Osteocyte (in vitro differentiated cells): Measurements from ENCODE around the gene COL4A2. TPM values are rescaled to one million over a fixed set of nuclear protein-coding genes. Genes with fewer than 3 reads are reported as not detected.

Experiments
- DNase-seq: peaks from one replicate; pipeline ENCODE4 v3.0.0; 2021; ENCODE audit warnings: mixed read lengths; ENCODE audit not compliant: unreplicated experiment; ENCODE audit errors: extremely low spot score
- H3K27ac Mint-ChIP-seq: one replicate; pipeline ENCODE4 v1.8.0; 2021; ENCODE audit warnings: mild to moderate bottlenecking, mixed read lengths; ENCODE audit not compliant: unreplicated experiment
- H3K27me3 Mint-ChIP-seq: one replicate; pipeline ENCODE4 v1.8.0; 2021; ENCODE audit warnings: mixed read lengths; ENCODE audit not compliant: unreplicated experiment
- H3K36me3 Mint-ChIP-seq: one replicate; pipeline ENCODE4 v1.8.0; 2021; ENCODE audit warnings: mixed read lengths; ENCODE audit not compliant: unreplicated experiment
- H3K4me1 Mint-ChIP-seq: one replicate; pipeline ENCODE4 v1.8.0; 2021; ENCODE audit warnings: mixed read lengths; ENCODE audit not compliant: unreplicated experiment
- H3K4me3 Mint-ChIP-seq: one replicate; pipeline ENCODE4 v1.8.0; 2021; ENCODE audit warnings: mild to moderate bottlenecking, moderate library complexity, mixed read lengths; ENCODE audit not compliant: unreplicated experiment
- H3K9me3 Mint-ChIP-seq: one replicate; pipeline ENCODE4 v1.8.0; 2021; ENCODE audit warnings: mixed read lengths; ENCODE audit not compliant: unreplicated experiment
- total RNA-seq: library from RNA; stranded (reverse); gene quantifications from 2 replicates; pipeline ENCODE4 v1.2.1, GENCODE V29; 2021
- TF ChIP-seq, protein P1 (sequence below): fragments of 200-600 bp; sonication (generic); IDR thresholded peaks from 2 replicates; pipeline ENCODE4 v1.5.0; 2021; ENCODE audit warnings: antibody characterized with exemption, mild to moderate bottlenecking, moderate library complexity

Gene COL4A2
- total RNA-seq, 1 donor from 2014 or later: 2,001 TPM

DNA sequence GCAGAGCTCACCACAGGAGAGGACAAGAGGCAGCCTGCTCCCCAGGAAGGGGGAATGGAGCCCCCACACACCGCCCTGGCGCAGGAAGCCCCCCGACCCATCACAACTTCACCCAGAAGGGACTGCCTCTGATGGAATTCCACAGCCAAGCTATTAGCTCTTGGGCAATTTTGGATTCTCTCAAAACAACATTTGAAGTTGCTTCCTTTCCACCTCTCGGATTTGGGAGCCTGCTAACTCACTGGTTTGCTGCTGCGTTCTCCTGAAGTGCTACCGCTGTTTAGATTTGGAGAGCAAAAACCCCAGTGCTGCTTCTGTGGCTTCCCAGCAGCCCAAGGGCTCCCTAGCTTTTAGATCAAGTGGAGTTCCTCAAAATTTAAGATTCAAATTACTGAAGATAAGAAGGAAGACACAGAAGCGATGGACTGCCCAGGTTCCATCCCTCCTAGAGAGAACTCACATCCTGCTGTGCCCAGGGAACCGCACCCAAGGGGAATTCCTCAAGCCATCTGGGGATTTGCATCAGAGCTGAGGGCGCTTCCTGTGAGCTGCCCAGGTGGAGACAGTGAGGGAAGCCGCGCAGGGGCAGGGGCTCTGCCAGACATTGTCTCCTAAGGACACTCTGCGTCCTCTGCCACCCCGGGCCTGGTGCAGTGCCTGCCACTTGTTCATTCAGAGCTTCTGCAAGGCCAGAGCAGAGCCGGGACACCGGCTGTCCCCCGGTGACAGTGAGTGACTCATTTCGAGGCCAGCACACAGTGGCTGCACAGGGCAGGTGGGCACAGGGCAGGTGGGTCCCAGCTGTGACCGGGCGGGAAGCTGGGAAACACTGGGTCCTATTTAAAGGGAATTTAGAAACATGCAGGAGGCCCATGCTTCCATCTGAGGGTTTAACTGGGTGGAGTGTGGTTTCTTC, 45.7 kb upstream of the COL4A2 start:
- Mint-ChIP-seq H3K9me3 (no peaks in the 10 kb centered on the region), H3K4me3 (peak overlapping the region; percentile 54), H3K4me1 (peaks cover 75% of the 10 kb centered on the region), H3K27me3 (no peaks in the 10 kb centered on the region), H3K36me3 (peaks cover 17% of the 10 kb centered on the region), H3K27ac (peak overlapping the region; percentile 87)
- DNase-seq: peak; percentile 80
- TF ChIP-seq, protein P1, sequence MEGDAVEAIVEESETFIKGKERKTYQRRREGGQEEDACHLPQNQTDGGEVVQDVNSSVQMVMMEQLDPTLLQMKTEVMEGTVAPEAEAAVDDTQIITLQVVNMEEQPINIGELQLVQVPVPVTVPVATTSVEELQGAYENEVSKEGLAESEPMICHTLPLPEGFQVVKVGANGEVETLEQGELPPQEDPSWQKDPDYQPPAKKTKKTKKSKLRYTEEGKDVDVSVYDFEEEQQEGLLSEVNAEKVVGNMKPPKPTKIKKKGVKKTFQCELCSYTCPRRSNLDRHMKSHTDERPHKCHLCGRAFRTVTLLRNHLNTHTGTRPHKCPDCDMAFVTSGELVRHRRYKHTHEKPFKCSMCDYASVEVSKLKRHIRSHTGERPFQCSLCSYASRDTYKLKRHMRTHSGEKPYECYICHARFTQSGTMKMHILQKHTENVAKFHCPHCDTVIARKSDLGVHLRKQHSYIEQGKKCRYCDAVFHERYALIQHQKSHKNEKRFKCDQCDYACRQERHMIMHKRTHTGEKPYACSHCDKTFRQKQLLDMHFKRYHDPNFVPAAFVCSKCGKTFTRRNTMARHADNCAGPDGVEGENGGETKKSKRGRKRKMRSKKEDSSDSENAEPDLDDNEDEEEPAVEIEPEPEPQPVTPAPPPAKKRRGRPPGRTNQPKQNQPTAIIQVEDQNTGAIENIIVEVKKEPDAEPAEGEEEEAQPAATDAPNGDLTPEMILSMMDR: no peak

GRCh38 chr13:110262082-110262436, 45.0 kb upstream of the COL4A2 start:
- H3K27ac Mint-ChIP-seq: peak overlapping the region; percentile 87
- no peaks in the 10 kb centered on the region for H3K9me3 Mint-ChIP-seq
- no peaks in the 10 kb centered on the region for H3K27me3 Mint-ChIP-seq
- H3K4me3 Mint-ChIP-seq: peak overlapping the region; percentile 54
- peak; percentile 63 for DNase-seq
- TF ChIP-seq, protein P1: no peak
- peaks cover 17% of the 10 kb centered on the region for H3K36me3 Mint-ChIP-seq
- peaks cover 75% of the 10 kb centered on the region for H3K4me1 Mint-ChIP-seq

- no peaks in the 10 kb centered on the region for H3K27me3 Mint-ChIP-seq
- H3K4me3 Mint-ChIP-seq: no peak overlapping the region
- peak; percentile 32 for DNase-seq
- TF ChIP-seq, protein P1: no peak
- H3K9me3 Mint-ChIP-seq: no peaks in the 10 kb centered on the region
- peaks cover 17% of the 10 kb centered on the region for H3K36me3 Mint-ChIP-seq
- peak overlapping the region; percentile 87 for H3K27ac Mint-ChIP-seq
- H3K4me1 Mint-ChIP-seq: peaks cover 72% of the 10 kb centered on the region
These were observed 44.4 kb upstream of the COL4A2 start for GRCh38 chr13:110262508-110263291.

DNA sequence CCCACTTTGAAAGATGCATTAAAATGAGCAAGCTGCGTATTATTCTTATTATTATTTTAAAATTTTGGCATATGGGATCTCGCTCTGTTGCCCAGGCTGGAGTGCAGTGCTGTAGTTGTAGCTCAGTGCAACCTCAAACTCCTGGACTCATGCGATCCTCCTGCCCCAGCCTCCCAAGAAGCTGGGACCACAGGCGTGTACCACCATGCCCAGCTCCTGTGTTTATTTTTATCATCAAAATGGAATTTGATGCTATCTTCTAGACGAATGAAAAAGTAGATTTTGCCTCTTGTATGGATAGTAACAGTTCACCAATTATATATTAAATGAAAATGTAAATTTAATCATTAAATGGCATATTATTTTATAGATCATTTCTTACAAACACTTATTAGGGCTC, 43.7 kb upstream of the COL4A2 start:
- no peak for DNase-seq
- Mint-ChIP-seq H3K4me1 (peaks cover 72% of the 10 kb centered on the region), H3K27ac (peak overlapping the region; percentile 87), H3K9me3 (no peaks in the 10 kb centered on the region), H3K4me3 (no peak overlapping the region), H3K36me3 (peaks cover 19% of the 10 kb centered on the region), H3K27me3 (no peaks in the 10 kb centered on the region)
- TF ChIP-seq, protein P1: no peak

DNA sequence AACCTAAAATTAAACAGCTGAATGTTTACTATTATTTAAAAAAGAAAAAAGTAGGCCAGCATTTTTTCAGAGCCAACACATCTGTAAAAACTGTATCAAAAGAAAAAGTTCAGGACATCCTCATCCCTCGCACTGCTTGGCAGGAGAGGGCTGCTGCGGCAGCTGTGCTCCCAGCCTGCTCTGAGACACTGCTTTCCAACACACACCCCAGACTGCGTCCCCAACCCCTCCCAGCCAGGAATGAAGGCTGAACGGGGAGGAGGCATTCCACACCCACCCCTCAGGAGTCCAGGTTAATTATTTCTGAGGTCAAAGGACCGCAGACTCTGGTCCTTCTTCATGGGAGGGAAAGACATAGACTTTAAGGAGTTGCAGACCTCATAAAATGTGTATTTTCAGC, 43.2 kb upstream of the COL4A2 start:
- peak; percentile 70 for DNase-seq
- no peaks in the 10 kb centered on the region for H3K27me3 Mint-ChIP-seq
- no peak overlapping the region for H3K4me3 Mint-ChIP-seq
- H3K36me3 Mint-ChIP-seq: peaks cover 19% of the 10 kb centered on the region
- no peaks in the 10 kb centered on the region for H3K9me3 Mint-ChIP-seq
- H3K27ac Mint-ChIP-seq: peak overlapping the region; percentile 84
- peaks cover 74% of the 10 kb centered on the region for H3K4me1 Mint-ChIP-seq
- TF ChIP-seq, protein P1: no peak
